Fibroblast of pulmonary artery (primary cell): ENCODE measurements around the gene USP37.
A peak's percentile ranks its signal among the peaks of the same experiment; 100 is the strongest.

ENCODE experiments used
- DNase-seq: peaks from one replicate; pipeline ENCODE4 v3.0.0-alpha.2; 2010; ENCODE audit warnings: low read depth
- H3K4me3 ChIP-seq: replicated peaks from 2 replicates; pipeline ENCODE4 v1.5.1; 2011; ENCODE audit warnings: low read depth, mild to moderate bottlenecking, control low read depth, low read length, moderate library complexity
- TF ChIP-seq, protein P1 (sequence below): IDR thresholded peaks from 2 replicates; pipeline ENCODE4 v1.5.1; 2011; ENCODE audit warnings: mild to moderate bottlenecking, control low read depth, low read length, inconsistent platforms; ENCODE audit errors: missing control alignments

Gene USP37

DNA sequence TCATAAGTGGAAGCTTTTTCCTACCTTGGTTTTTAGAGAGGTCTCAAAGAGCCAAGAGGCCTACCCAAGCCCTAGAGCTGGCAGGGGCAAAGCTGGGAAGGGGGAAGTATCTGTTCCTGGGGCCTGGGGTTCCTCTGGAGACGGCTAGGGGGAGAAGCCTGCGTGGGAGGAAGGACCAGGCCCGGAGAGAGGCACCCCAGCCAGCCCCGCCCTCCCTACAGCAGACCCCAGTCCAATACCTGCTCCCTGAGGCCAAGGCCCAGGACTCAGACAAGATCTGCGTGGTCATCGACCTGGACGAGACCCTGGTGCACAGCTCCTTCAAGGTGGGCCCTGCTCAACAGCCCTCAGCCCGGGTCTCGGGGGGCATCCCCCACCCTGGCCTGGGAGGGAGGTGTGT, 166.3 kb downstream of the USP37 start:
- TF ChIP-seq, protein P1, sequence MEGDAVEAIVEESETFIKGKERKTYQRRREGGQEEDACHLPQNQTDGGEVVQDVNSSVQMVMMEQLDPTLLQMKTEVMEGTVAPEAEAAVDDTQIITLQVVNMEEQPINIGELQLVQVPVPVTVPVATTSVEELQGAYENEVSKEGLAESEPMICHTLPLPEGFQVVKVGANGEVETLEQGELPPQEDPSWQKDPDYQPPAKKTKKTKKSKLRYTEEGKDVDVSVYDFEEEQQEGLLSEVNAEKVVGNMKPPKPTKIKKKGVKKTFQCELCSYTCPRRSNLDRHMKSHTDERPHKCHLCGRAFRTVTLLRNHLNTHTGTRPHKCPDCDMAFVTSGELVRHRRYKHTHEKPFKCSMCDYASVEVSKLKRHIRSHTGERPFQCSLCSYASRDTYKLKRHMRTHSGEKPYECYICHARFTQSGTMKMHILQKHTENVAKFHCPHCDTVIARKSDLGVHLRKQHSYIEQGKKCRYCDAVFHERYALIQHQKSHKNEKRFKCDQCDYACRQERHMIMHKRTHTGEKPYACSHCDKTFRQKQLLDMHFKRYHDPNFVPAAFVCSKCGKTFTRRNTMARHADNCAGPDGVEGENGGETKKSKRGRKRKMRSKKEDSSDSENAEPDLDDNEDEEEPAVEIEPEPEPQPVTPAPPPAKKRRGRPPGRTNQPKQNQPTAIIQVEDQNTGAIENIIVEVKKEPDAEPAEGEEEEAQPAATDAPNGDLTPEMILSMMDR: no peak
- H3K4me3 ChIP-seq: peak overlapping the region; percentile 77
- no peak for DNase-seq

DNA sequence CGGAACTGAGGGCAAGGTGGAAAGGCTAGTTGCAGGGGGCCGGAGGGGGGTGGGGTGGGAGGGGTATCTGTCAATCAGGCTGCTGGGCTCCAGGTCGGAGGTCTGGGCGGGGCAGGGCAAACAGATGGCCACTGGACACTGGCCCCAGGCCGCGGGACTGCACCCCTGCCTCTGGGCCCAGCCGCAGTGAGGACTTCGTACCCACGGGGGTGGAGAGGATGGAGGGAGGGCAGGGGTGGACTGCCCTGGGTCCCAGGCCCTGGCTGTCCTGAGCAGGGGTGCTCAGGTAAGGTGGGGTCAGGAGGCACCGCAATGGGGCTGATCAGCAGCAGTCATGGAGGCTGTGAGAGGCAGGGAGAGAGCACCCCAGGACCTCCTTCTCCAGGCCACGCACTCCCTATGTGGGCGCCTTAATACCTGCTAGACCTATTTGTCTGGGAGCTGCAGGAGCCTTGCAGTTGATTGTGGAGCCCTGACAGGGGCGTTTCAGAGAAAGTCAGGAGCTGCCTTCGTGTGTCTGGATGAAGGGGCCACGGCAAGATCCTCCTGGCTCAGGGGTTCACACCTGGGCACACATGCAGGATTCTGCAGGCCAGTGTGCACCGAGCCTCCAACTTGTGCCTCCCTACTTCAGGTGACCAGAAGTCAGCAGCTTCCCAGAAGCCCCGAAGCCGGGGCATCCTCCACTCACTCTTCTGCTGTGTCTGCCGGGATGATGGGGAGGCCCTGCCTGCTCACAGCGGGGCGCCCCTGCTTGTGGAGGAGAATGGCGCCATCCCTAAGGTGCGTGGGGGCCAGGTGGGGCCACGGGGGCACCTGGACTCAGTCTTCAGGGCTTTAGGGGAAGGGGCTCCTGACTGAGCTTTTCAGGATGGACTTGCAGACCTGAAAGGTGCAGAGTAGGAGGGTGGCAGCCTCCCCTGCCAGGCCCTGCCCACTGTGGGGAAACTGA, 166.9 kb downstream of the USP37 start:
- no peak for DNase-seq
- TF ChIP-seq, protein P1: no peak
- peak overlapping the region; percentile 77 for H3K4me3 ChIP-seq
